Pons (tissue), 1 donor: Measurements from ENCODE around the gene ELP1.
A peak's percentile ranks its signal among the peaks of the same experiment; 100 is the strongest.
"Not testable (repeated sequence)": the region's sequence is repeated elsewhere in the genome, so short reads cannot be mapped to it uniquely, and the experiment has no call there.

Experiments used
- DNase-seq: peaks from one replicate; pipeline ENCODE4 v3.0.0-alpha.2; 2016; ENCODE audit warnings: low spot score

ELP1 gene

GRCh38 chr9:108933231-108933717 is 650 bp downstream of the ELP1 start:
- peak; percentile 29 for DNase-seq

GRCh38 chr9:108928386-108928785 is 5.5 kb downstream of the ELP1 start:
- DNase-seq, result no peak

GRCh38 chr9:108924466-108924865 is 9.5 kb downstream of the ELP1 start:
- no peak for DNase-seq

- no peak for DNase-seq
Observed at GRCh38 chr9:108921200-108921599, 12.7 kb downstream of the ELP1 start.

GRCh38 chr9:108920401-108920800 is 13.5 kb downstream of the ELP1 start:
- DNase-seq, result not testable (repeated sequence)

GRCh38 chr9:108919517-108919916 is 14.4 kb downstream of the ELP1 start:
- no peak for DNase-seq

GRCh38 chr9:108913391-108913790 is 20.5 kb downstream of the ELP1 start:
- DNase-seq, result no peak

GRCh38 chr9:108911820-108912219 is 22.1 kb downstream of the ELP1 start:
- no peak for DNase-seq

GRCh38 chr9:108910914-108911313 is 23.0 kb downstream of the ELP1 start:
- no peak for DNase-seq

GRCh38 chr9:108910402-108910801 is 23.5 kb downstream of the ELP1 start:
- DNase-seq, result no peak

GRCh38 chr9:108905494-108905893 is 28.4 kb downstream of the ELP1 start:
- no peak for DNase-seq

- DNase-seq, result no peak
Observed at GRCh38 chr9:108904161-108904560, 29.8 kb downstream of the ELP1 start.

GRCh38 chr9:108903420-108904103 is 30.4 kb downstream of the ELP1 start:
- DNase-seq, result no peak

GRCh38 chr9:108900176-108900575 is 33.7 kb downstream of the ELP1 start:
- DNase-seq, result no peak

GRCh38 chr9:108899023-108899695 is 34.8 kb downstream of the ELP1 start:
- DNase-seq, result not testable (repeated sequence)

- DNase-seq, result no peak
Observed at GRCh38 chr9:108897324-108898096, 36.4 kb downstream of the ELP1 start.

GRCh38 chr9:108894225-108894997 is 39.5 kb downstream of the ELP1 start:
- peak; percentile 25 for DNase-seq

- DNase-seq, result no peak
Observed at GRCh38 chr9:108889649-108890067, 44.3 kb downstream of the ELP1 start.

- not testable (repeated sequence) for DNase-seq
Observed at GRCh38 chr9:108886594-108887271, 47.2 kb downstream of the ELP1 start.

- DNase-seq, result no peak
Observed at GRCh38 chr9:108885643-108886348, 48.1 kb downstream of the ELP1 start.

GRCh38 chr9:108884701-108885100 is 49.2 kb downstream of the ELP1 start:
- DNase-seq, result no peak
